NCI-H1417 treated with DMSO at 0.1 percent for 48 hours (cell line): Measurements from ENCODE around the gene CNRIP1.

Experiments
- DNase-seq: peaks from one replicate; lab custom pipeline; 2025; lab: John Stamatoyannopoulos, UW

Gene CNRIP1

GRCh38 chr2:68292108-68292710, 27.5 kb downstream of the CNRIP1 start:
- peak; percentile 14 for DNase-seq

GRCh38 chr2:68291314-68291713, 28.4 kb downstream of the CNRIP1 start:
- no peak for DNase-seq

GRCh38 chr2:68290901-68291300, 28.8 kb downstream of the CNRIP1 start:
- no peak for DNase-seq

DNA sequence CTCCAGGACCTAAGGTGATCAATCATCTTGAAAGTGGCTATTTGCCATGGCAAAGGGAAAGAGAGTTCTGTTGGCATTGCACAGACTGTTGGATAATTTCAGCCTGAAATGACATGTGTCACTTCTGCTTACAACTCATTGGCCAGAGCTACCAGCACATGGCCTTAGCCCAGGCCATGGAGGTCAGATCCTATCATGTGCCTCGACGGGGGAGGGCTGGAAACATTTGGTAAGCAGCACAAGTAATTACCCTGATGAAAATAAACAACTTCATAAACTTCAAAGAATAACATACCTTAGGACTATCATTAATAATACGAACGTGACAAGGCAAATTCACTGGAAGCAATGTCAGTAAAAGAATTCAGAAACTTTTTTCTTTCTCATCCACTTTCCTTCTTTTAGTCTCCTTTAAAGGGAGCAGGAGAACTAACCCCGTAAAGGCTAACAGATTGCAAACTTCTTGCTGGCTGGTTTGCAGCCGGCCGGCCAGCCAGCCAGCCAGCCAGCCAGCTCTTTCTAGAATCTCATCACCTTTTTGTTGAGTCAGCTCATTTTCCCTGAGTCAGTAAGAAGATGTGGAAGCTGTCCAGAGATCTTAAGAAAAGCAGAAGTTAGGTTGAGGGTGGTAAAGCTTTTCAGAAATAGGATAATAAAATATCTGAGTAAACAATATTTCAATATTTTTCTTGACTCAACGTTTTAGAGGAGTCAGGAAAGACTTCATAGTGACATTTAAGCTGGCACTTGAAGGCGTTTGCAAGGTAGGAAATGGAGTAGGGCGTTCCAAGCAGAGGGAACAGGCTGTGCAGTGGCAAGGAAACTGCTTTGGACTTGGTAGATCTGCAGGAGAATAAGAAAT, 31.9 kb downstream of the CNRIP1 start:
- no peak for DNase-seq

DNA sequence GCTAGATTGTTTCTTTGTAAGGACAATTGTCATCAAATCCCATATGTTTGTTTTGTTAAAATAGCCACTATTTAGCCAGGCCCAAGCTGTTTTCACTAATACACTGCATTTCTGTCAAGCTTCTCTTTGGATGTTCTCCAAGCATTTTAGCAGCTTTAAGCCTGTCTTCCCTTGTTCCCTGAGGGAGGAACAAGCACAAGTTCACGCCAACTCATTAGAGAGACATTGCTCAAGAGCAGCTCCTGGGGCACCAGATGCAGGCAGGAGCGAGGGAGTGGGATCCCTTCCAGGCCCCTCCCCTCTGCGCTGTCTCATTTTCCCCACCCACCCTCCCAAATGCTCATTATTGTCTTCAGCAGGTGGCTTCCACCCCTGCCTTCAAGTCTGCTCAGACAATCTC, 34.9 kb downstream of the CNRIP1 start:
- no peak for DNase-seq

DNA sequence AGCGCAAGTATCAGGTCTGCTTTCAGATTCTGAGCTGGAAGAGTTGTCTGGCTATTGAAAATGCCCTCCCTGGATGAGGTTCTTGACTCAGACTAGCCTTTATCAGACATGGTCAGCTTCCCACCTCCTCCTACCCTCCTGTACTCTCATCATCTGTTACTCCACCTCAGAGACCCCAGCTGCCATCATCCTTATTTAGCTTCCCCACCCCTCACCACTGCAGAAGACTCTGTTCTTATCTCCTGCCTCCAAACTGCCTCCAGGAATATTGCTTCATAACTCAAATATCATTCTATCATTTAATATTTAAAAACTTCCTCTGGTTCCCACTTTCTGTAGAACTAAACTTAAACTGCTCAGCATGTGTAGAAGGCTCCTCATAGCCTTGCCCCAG, 36.3 kb downstream of the CNRIP1 start:
- no peak for DNase-seq

GRCh38 chr2:68282811-68283418, 36.8 kb downstream of the CNRIP1 start:
- peak; percentile 4 for DNase-seq

DNA sequence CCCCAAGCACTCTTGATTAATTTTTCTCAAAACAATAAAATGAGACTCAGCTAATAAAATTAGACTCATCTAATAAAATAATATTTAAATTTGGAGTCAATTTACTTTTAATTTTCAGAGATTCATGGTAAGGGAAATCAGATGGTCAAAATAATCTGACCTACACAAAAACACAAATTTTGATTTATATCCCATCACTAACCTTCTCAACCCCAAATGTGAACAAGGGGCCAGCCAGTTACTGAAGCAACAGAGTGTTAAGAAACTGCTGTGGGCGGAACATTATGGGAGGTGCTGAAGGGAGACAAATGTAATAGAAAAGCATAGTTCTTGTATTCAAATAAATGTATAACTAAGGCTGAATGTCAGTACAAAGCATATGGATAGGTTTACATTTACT, 39.0 kb downstream of the CNRIP1 start:
- no peak for DNase-seq

GRCh38 chr2:68280348-68280747, 39.4 kb downstream of the CNRIP1 start:
- DNase-seq, result no peak

DNA sequence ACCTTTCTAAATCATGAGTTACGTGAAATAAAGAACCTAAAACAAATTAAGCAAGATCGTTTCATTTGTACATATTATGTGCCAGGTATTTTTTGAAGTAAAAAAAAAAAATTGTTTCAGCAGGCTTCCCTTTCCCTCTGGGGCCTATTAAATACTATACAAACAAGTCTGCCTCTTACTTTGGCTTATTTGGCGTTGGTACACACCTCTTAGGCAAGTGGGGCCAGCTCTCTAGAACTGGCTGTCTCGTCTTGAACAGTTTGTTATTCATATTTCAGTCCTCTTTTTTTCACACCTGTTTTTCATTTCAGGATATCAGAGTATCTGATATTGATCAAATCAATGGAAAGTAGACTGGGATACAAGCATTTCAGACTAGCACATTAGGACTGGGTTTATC, 40.1 kb downstream of the CNRIP1 start:
- no peak for DNase-seq

DNA sequence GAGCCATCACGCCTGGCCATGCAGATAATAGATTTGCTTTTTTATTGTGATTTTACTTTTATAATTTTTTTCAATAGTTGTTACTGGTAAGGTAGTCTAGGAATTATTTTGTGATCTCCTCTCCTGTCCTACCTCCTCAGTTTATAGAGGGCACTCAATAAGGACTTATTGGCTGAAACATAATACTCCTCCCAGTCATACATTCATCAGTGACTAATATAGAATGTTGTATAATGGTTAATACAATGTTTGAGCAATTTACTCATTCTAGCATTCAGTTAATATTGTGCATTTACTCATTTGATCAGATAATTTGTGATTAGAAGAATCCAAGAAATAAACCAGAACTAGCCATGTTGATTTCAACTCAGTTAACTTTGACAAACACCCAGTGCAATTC, 41.6 kb downstream of the CNRIP1 start:
- no peak for DNase-seq

DNA sequence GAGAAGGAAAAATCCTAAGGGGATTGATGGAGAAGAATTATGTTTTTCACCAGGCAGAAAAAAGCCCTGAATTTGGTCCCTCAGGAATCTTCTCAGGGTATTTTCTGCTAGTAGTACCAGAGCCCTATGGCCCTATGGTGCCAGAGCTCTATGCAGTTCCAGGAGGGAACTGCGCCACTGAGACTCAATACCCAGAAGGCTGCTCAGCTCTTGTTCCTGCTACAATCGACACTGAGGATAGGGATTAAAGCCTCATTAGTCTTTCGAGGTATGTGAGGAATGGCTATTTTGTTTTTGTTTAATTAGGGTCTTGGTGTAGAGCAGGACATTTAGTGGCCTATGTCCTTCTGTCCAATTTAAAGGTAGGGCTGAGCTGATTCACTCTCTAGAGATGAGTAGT, 45.7 kb downstream of the CNRIP1 start:
- no peak for DNase-seq

DNA sequence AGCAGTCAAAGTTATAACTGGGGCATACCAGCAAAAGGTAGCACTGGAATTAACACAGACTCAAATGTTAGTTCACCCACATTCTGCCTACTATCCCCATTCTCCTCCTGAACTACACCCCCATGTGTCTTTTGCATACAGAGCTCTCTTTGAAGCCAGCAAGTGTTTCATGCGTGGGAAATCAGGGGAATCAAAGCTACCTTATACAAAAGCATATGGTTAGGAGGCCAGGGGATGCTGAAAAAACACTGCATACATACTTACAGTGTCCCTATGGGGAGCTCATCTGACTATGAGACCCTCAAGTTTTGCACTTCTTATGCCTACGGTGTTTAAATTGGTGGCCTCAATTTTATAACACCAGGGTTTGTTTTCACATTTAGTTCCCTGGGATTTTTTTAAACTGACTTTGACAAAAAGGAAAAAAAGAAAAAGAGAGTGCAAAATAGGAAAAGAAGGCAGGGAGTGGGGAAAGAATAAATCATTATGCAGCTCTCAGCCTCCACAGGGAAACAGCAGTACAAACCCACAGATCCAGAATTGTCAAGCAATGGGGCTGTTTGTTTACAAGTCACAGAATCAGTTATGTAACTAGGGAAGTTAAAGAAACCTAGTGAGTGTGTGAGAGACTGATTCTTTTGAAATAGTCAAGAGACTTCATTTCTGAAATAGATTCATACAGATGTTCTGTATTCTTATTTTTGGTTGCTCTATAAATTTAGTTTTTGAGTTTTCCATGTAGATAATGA, 47.3 kb downstream of the CNRIP1 start:
- DNase-seq, result no peak

GRCh38 chr2:68266655-68267054, 53.1 kb downstream of the CNRIP1 start:
- no peak for DNase-seq

DNA sequence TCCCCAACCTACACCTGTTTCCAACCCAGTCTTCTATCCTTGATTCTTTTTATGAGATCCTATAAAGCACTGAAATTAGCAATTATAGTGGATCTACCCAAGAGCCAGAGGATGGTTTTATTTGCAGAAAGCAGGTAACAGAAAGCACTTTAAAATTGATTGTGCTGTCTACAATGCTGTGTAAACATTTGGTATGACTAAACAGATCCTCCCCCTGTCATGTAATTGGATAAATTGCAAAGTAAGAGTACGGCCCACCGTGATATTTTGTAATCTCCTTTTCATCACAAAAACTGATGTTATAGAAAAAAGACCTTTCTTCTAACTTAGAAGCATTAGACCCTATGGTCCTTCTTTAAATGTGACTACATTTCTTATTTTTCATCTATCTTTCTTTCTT, 56.1 kb downstream of the CNRIP1 start:
- DNase-seq, result peak; percentile 42

GRCh38 chr2:68258851-68259250, 60.9 kb downstream of the CNRIP1 start:
- no peak for DNase-seq

GRCh38 chr2:68256093-68256450, 63.7 kb downstream of the CNRIP1 start:
- DNase-seq, result no peak

DNA sequence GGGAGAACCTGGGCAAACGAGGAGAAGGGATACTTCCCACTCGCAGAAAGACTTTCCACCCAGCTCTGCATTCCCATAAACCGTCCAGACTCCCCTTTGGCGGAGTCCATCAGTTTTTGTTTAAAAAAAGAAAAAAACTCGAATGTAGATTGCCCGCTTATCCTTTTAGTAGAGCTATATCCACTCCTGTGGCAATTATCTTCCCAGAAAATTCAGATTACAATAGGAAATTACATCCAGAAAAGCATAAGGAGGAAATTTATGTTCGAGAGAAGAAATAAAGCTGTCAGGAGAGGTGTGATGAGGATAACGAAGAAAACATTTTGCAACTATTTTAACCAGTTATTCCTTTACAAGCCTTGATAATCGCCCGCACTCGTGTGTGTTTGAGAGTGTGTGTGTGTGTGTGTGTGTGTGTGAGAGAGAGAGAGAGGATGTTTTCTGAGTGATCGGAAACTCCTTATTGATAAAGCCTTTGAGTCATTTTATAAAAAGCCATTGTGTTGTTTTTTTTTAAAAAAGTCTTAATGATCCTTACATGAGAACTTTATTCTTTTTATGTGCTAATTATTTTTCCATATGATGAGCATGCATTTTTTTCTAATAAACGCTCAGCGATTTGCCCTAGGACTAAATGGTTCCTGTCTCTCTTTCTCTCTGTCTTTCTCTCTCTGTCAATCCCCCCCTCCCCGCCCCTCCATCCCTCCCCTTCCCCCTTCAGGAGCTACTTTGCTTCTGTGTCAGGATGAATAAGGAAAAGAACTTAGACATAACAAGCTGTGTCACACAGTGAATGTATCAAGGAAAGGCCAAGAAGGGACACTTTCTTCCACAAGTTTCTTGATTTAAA, 66.3 kb downstream of the CNRIP1 start:
- DNase-seq, result no peak

- peak; percentile 77 for DNase-seq
These were observed 67.1 kb downstream of the CNRIP1 start, which contains the start of gene PPP3R1 for GRCh38 chr2:68252400-68253218. Gene PPP3R1, minus strand, starts transcription at chr2:68252532. Its CDS starts 405 bp downstream, at chr2:68252127.

- no peak for DNase-seq
These were observed 67.8 kb downstream of the CNRIP1 start for GRCh38 chr2:68251855-68252399.
